Measurements from ENCODE around the gene DLG2.

GRCh38 chr11:83480811-83481210 lies 2146.3 kb downstream of the DLG2 start:
- TF ChIP-seq POLR2A (IDR thresholded peaks at IDR 0.05), result no peak
- no peak for TF ChIP-seq CTCF (IDR thresholded peaks at IDR 0.05 in 4 of 5, conservative IDR thresholded peaks at IDR 0.05 in 1 of 5)
